Measurements from ENCODE around the gene PPP4R3B.
A peak's percentile ranks its signal among the peaks of the same experiment; 100 is the strongest.

The PPP4R3B gene

DNA sequence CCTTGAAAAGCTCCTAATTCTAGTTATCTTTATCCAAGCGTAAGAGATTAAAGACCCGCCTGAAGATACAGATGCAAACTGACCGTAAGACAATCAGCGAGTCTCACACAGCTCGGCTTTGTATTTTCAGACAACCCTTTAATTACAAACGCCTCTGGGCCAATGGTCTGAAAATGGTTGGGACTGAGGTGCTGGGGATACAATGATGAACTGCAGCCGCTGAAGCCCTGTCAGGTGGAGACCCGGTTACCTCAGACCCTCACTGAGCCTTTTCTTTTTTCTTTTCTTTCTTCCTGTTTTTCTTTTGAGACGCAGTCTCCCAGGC lies 98.6 kb downstream of the PPP4R3B start:
- peaks cover 0 to 2% of the 10 kb centered on the region in 2 donors for H3K36me3 Mint-ChIP-seq
- no peaks in the 10 kb centered on the region for H3K9me3 Mint-ChIP-seq
- peak overlapping the region; percentile 95 to 97 for H3K4me3 Mint-ChIP-seq
- H3K27me3 Mint-ChIP-seq: no peaks in the 10 kb centered on the region
- H3K4me1 Mint-ChIP-seq: peaks cover 5 to 12% of the 10 kb centered on the region in 2 donors
- H3K27ac Mint-ChIP-seq: peak overlapping the region; percentile 97
- DNase-seq (no peak), ATAC-seq (replicated peaks) (peak; percentile 17 to 22)

DNA sequence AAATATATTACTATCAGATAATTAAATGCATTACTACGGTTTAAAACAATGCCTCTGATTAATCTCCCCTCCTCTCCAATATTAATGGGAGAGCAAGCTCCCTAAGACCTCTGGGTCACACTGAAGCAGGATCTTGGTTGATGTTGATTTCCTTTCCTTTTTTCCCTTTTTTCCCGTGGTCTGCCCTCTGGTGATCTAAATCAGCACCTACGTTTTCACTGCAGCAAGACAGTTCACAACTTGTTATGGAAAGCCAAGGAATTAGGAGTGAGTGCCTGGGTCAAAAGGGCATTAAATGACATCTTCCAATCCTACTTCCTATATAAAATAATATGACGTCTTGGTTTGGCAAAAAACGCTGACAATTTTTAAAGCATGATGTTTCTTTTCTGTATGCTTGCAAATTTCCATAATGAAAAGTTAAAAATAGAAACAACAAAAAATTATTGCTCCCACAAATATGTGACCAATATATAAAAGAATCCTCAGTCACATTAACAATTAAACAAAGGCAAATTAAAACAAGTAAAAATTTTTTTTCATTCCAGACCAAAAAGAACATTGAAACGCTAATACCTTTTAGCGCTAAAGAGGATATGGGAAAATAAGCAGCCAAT lies 105.8 kb downstream of the PPP4R3B start:
- Mint-ChIP-seq H3K27me3 (no peaks in the 10 kb centered on the region), H3K27ac (no peak overlapping the region), H3K36me3 (no peaks in the 10 kb centered on the region), H3K4me3 (no peak overlapping the region), H3K9me3 (no peaks in the 10 kb centered on the region), H3K4me1 (no peaks in the 10 kb centered on the region)
- no peak for DNase-seq
- ATAC-seq (replicated peaks): no peak

DNA sequence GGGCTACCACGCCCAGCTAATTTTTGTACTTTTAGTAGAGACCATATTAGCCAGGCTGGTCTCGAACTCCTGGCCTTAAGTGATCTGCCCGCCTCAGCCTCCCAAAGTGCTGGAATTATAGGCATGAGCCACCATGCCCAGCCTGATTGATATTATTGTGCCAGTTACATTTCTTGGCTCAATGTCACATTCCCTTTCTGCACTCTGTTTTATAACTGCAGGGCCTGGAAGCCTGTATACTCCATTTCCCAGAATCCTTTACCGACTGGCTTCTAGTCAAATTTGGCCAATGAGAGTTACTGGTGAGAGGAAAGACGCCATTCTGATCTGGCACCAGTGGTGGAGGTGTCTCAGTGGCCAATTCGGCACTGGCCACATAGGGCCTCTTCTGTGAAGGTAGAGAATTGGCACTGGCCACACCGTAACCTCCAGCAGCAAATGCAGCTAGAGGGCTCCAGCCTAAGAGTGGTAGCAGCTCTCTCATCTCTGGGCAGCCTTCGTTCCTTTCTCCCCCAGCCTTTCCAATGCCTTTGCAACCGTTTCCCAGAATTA lies 114.8 kb downstream of the PPP4R3B start:
- H3K27me3 Mint-ChIP-seq: no peaks in the 10 kb centered on the region
- no peak overlapping the region for H3K27ac Mint-ChIP-seq
- no peaks in the 10 kb centered on the region for H3K9me3 Mint-ChIP-seq
- no peaks in the 10 kb centered on the region for H3K4me1 Mint-ChIP-seq
- no peaks in the 10 kb centered on the region for H3K36me3 Mint-ChIP-seq
- no peak overlapping the region for H3K4me3 Mint-ChIP-seq
- ATAC-seq (replicated peaks): no peak
- DNase-seq: no peak

DNA sequence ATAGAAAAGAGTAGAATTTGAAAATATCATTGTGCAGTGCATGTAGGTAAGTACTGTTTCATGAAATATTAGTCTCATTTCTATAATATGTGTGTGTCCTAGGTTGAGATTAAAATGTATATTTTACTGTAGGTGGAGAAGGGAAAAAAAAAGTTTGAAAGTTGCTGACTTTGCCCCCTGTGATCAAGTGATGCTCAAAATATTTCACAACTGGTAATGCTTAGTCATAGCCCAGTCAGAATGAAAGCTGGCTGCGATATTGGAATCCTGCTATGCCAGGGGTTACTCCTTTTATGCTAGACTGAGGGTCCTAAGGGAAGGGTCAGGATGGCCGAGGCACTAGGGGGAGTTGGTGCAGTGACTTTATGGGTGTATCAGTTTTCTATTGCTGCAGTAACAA lies 117.4 kb downstream of the PPP4R3B start:
- Mint-ChIP-seq H3K36me3 (no peaks in the 10 kb centered on the region), H3K4me3 (no peak overlapping the region), H3K27ac (no peak overlapping the region), H3K4me1 (no peaks in the 10 kb centered on the region), H3K9me3 (no peaks in the 10 kb centered on the region), H3K27me3 (no peaks in the 10 kb centered on the region)
- no peak for DNase-seq
- ATAC-seq (replicated peaks): no peak

DNA sequence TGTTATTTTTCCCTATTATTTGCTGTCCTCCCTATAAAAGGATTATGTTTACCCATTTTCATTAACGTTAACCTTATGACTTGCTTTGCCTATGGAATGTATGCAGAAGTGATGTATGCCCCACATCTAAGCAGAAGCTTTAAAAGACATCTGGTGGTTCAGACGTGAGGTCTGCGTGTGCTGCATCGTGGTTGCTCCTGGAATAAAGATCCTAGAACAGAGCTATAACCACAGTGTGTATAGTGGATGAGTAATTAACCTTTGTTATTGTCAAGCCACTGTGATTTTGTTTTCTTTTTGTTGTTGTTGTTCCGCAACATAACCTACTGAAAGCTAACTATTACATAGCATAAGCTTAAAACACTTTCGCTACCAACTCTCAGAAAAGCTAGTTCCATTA lies 118.8 kb downstream of the PPP4R3B start:
- no peak overlapping the region for H3K27ac Mint-ChIP-seq
- no peaks in the 10 kb centered on the region for H3K9me3 Mint-ChIP-seq

More for the DNA sequence above, 118.8 kb downstream of the PPP4R3B start:
- H3K27me3 Mint-ChIP-seq: no peaks in the 10 kb centered on the region
- H3K36me3 Mint-ChIP-seq: no peaks in the 10 kb centered on the region
- ATAC-seq (replicated peaks): no peak
- no peak overlapping the region for H3K4me3 Mint-ChIP-seq
- no peaks in the 10 kb centered on the region for H3K4me1 Mint-ChIP-seq
- no peak for DNase-seq

Data from stimulated activated naive B cell treated with anti-CD40 and anti-IgM and Interleukin-4, amounts not matched to agents 10 μg/mL and 1 μg/mL and 100 μg/mL, for 72 hours (primary cell).